GM18520 (cell line): ENCODE data around the gene SMAD6.
"Not testable (repeated sequence)": the region's sequence is repeated elsewhere in the genome, so short reads cannot be mapped to it uniquely, and the experiment has no call there.

Experiments used
- ATAC-seq: cut with Tn5 transposase; IDR thresholded peaks from one replicate; pipeline ENCODE4 v1.9.1; 2021; ENCODE audit not compliant: unreplicated experiment

SMAD6 gene

GRCh38 chr15:66755298-66756068 lies 53.4 kb downstream of the SMAD6 start:
- no peak for ATAC-seq

GRCh38 chr15:66756295-66756694 lies 54.3 kb downstream of the SMAD6 start:
- ATAC-seq = no peak

GRCh38 chr15:66757030-66757429 lies 55.0 kb downstream of the SMAD6 start:
- ATAC-seq = no peak

GRCh38 chr15:66757521-66757920 lies 55.5 kb downstream of the SMAD6 start:
- ATAC-seq = no peak

GRCh38 chr15:66758217-66758616 lies 56.2 kb downstream of the SMAD6 start:
- ATAC-seq = not testable (repeated sequence)

- no peak for ATAC-seq
Observed at GRCh38 chr15:66758844-66759243, 56.8 kb downstream of the SMAD6 start.

GRCh38 chr15:66760097-66760967 lies 58.3 kb downstream of the SMAD6 start:
- no peak for ATAC-seq

- no peak for ATAC-seq
Observed at GRCh38 chr15:66760968-66761725, 59.1 kb downstream of the SMAD6 start.

GRCh38 chr15:66761726-66762595 lies 59.9 kb downstream of the SMAD6 start:
- ATAC-seq = no peak

GRCh38 chr15:66763186-66764071 lies 61.4 kb downstream of the SMAD6 start:
- no peak for ATAC-seq

- ATAC-seq = no peak
Observed at GRCh38 chr15:66764072-66764786, 62.2 kb downstream of the SMAD6 start.

- no peak for ATAC-seq
Observed at GRCh38 chr15:66765478-66766281, 63.6 kb downstream of the SMAD6 start.

GRCh38 chr15:66766282-66767230 lies 64.5 kb downstream of the SMAD6 start:
- ATAC-seq = no peak

- ATAC-seq = no peak
Observed at GRCh38 chr15:66767240-66767659, 65.2 kb downstream of the SMAD6 start.

- no peak for ATAC-seq
Observed at GRCh38 chr15:66768987-66769386, 67.0 kb downstream of the SMAD6 start.

GRCh38 chr15:66770518-66771350 lies 68.7 kb downstream of the SMAD6 start:
- no peak for ATAC-seq
